ENCODE data around the gene SH3TC2.

The SH3TC2 gene

GRCh38 chr5:148970876-148971275, 92.0 kb downstream of the SH3TC2 start:
- TF ChIP-seq ZNF274 (IDR thresholded peaks at IDR 0.05; ENCODE audit: low read depth, low read length) = no peak
- H3K4me3 ChIP-seq (ENCODE audit: low read length) = no peak overlapping the region

- no peak for TF ChIP-seq ZNF274 (IDR thresholded peaks at IDR 0.05; ENCODE audit: low read depth, low read length)
- H3K4me3 ChIP-seq (ENCODE audit: low read length) = no peak overlapping the region
Observed at GRCh38 chr5:148970228-148970627, 92.6 kb downstream of the SH3TC2 start.

GRCh38 chr5:148969291-148969690, 93.6 kb downstream of the SH3TC2 start:
- no peak overlapping the region for H3K4me3 ChIP-seq (ENCODE audit: low read length)
- TF ChIP-seq ZNF274 (IDR thresholded peaks at IDR 0.05; ENCODE audit: low read depth, low read length) = no peak

GRCh38 chr5:148968311-148968710, 94.6 kb downstream of the SH3TC2 start:
- TF ChIP-seq ZNF274 (IDR thresholded peaks at IDR 0.05; ENCODE audit: low read depth, low read length) = no peak
- H3K4me3 ChIP-seq (ENCODE audit: low read length) = no peak overlapping the region

- no peak for TF ChIP-seq ZNF274 (IDR thresholded peaks at IDR 0.05; ENCODE audit: low read depth, low read length)
Observed at GRCh38 chr5:148967783-148968182, 95.1 kb downstream of the SH3TC2 start.

GRCh38 chr5:148966938-148967337, 95.9 kb downstream of the SH3TC2 start:
- H3K4me3 ChIP-seq (ENCODE audit: low read length) = no peak overlapping the region
- no peak for TF ChIP-seq ZNF274 (IDR thresholded peaks at IDR 0.05; ENCODE audit: low read depth, low read length)

More at GRCh38 chr5:148967783-148968182, 95.1 kb downstream of the SH3TC2 start:
- H3K4me3 ChIP-seq (ENCODE audit: low read length) = no peak overlapping the region

- no peak overlapping the region for H3K4me3 ChIP-seq (ENCODE audit: low read length)
- TF ChIP-seq ZNF274 (IDR thresholded peaks at IDR 0.05; ENCODE audit: low read depth, low read length) = no peak
Observed at GRCh38 chr5:148966348-148966747, 96.5 kb downstream of the SH3TC2 start.

GRCh38 chr5:148965511-148966265, 97.2 kb downstream of the SH3TC2 start:
- H3K4me3 ChIP-seq (ENCODE audit: low read length) = no peak overlapping the region
- no peak for TF ChIP-seq ZNF274 (IDR thresholded peaks at IDR 0.05; ENCODE audit: low read depth, low read length)

- TF ChIP-seq ZNF274 (IDR thresholded peaks at IDR 0.05; ENCODE audit: low read depth, low read length) = no peak
- no peak overlapping the region for H3K4me3 ChIP-seq (ENCODE audit: low read length)
Observed at GRCh38 chr5:148963664-148964063, 99.2 kb downstream of the SH3TC2 start.

GRCh38 chr5:148962761-148963324, 100.0 kb downstream of the SH3TC2 start:
- no peak overlapping the region for H3K4me3 ChIP-seq (ENCODE audit: low read length)
- no peak for TF ChIP-seq ZNF274 (IDR thresholded peaks at IDR 0.05; ENCODE audit: low read depth, low read length)

GRCh38 chr5:148962200-148962550, 100.7 kb downstream of the SH3TC2 start:
- TF ChIP-seq ZNF274 (IDR thresholded peaks at IDR 0.05; ENCODE audit: low read depth, low read length) = no peak
- no peak overlapping the region for H3K4me3 ChIP-seq (ENCODE audit: low read length)

GRCh38 chr5:148961261-148962199, 101.3 kb downstream of the SH3TC2 start:
- no peak for TF ChIP-seq ZNF274 (IDR thresholded peaks at IDR 0.05; ENCODE audit: low read depth, low read length)

GRCh38 chr5:148960070-148960769, 102.6 kb downstream of the SH3TC2 start:
- TF ChIP-seq ZNF274 (IDR thresholded peaks at IDR 0.05; ENCODE audit: low read depth, low read length) = no peak
- H3K4me3 ChIP-seq (ENCODE audit: low read length) = no peak overlapping the region

More at GRCh38 chr5:148961261-148962199, 101.3 kb downstream of the SH3TC2 start:
- H3K4me3 ChIP-seq (ENCODE audit: low read length) = no peak overlapping the region

All from GM08714 (cell line).